SK-N-MC (cell line): ENCODE measurements around the gene C19orf81.
A peak's percentile ranks its signal among the peaks of the same experiment; 100 is the strongest.

Experiments
- DNase-seq: peaks from one replicate; pipeline ENCODE4 v3.0.0-alpha.2; 2011; ENCODE audit warnings: low read depth, low spot score
- H3K27ac ChIP-seq: fragments of 200-600 bp; sonication (generic); 2 replicates; pipeline ENCODE4 v1.5.1; 2016; ENCODE audit warnings: mixed run types
- H3K36me3 ChIP-seq: fragments of 200-600 bp; sonication (generic); 2 replicates; pipeline ENCODE4 v1.6.1; 2017; ENCODE audit warnings: antibody characterized with exemption, low read length, mixed read lengths; ENCODE audit not compliant: insufficient read depth
- H3K4me3 ChIP-seq: fragments of 200-600 bp; sonication (generic); 2 replicates; pipeline ENCODE4 v1.5.1; 2016
- H3K9ac ChIP-seq: fragments of 200-600 bp; sonication (generic); 2 replicates; pipeline ENCODE4 v1.8.0; 2017; ENCODE audit warnings: mixed run types, mixed read lengths; ENCODE audit not compliant: insufficient read length
- H3K9me3 ChIP-seq: fragments of 200-600 bp; sonication (generic); 2 replicates; pipeline ENCODE4 v1.6.1; 2017; ENCODE audit warnings: low read depth, mild to moderate bottlenecking, antibody characterized with exemption, low read length, moderate library complexity, mixed read lengths
- EZH2 ChIP-seq: fragments of 200-600 bp; sonication (generic); IDR thresholded peaks from one replicate; pipeline ENCODE4 v1.6.1; 2017; ENCODE audit warnings: antibody characterized with exemption
- FOXP2 ChIP-seq: optimal IDR thresholded peaks from 2 replicates; pipeline ENCODE3; 2011; ENCODE audit warnings: mild to moderate bottlenecking, moderate library complexity; ENCODE audit not compliant: insufficient read depth; ENCODE audit errors: extremely low read length, control extremely low read depth
- POLR2AphosphoS5 ChIP-seq: IDR thresholded peaks from 2 replicates; pipeline ENCODE4 v1.6.1; 2012; ENCODE audit warnings: mild to moderate bottlenecking, low read depth, low read length, borderline replicate concordance

C19orf81 gene

GRCh38 chr19:50661023-50661422 is 11.8 kb downstream of the C19orf81 start:
- no peak overlapping the region for H3K9ac ChIP-seq
- DNase-seq = no peak
- H3K4me3 ChIP-seq = no peak overlapping the region
- H3K27ac ChIP-seq = no peak overlapping the region
- H3K9me3 ChIP-seq = no peaks in the 10 kb centered on the region
- TF ChIP-seq FOXP2 = no peak
- no peak for TF ChIP-seq POLR2AphosphoS5
- TF ChIP-seq EZH2 = no peak
- H3K36me3 ChIP-seq = no peaks in the 10 kb centered on the region

GRCh38 chr19:50661766-50662650 is 12.8 kb downstream of the C19orf81 start:
- TF ChIP-seq EZH2 (no peak), POLR2AphosphoS5 (no peak), FOXP2 (no peak)
- H3K36me3 ChIP-seq = no peaks in the 10 kb centered on the region
- H3K9ac ChIP-seq = no peak overlapping the region
- no peak for DNase-seq
- H3K4me3 ChIP-seq = no peak overlapping the region
- no peaks in the 10 kb centered on the region for H3K9me3 ChIP-seq
- H3K27ac ChIP-seq = no peak overlapping the region

GRCh38 chr19:50662651-50663481 is 13.6 kb downstream of the C19orf81 start:
- H3K4me3 ChIP-seq = no peak overlapping the region
- TF ChIP-seq EZH2 (no peak), POLR2AphosphoS5 (no peak)
- H3K27ac ChIP-seq = no peak overlapping the region
- no peak for DNase-seq
- no peaks in the 10 kb centered on the region for H3K36me3 ChIP-seq
- no peaks in the 10 kb centered on the region for H3K9me3 ChIP-seq
- no peak overlapping the region for H3K9ac ChIP-seq

DNA sequence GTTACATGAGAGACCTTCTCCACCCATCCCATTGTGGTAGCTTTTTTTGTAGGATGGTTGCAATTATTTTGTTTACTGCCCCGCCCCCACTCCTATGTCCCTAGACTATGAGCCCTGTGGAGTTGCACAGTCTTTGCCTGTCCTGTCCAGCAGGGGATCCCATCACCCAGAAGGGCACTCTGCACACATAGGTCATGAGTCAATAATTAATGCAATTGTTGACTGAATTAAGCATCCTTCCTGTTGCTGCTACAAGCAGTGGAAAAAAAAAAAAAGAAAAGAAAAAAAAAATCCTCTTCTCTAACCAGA is 14.2 kb downstream of the C19orf81 start:
- H3K9ac ChIP-seq = no peak overlapping the region
- H3K9me3 ChIP-seq = no peaks in the 10 kb centered on the region
- DNase-seq = no peak
- no peaks in the 10 kb centered on the region for H3K36me3 ChIP-seq
- no peak overlapping the region for H3K4me3 ChIP-seq
- H3K27ac ChIP-seq = no peak overlapping the region
- no peak for TF ChIP-seq POLR2AphosphoS5
- TF ChIP-seq EZH2 = no peak
- no peak for TF ChIP-seq FOXP2

- Histone ChIP-seq H3K9me3 (no peaks in the 10 kb centered on the region), H3K9ac (no peak overlapping the region), H3K36me3 (no peaks in the 10 kb centered on the region), H3K4me3 (no peak overlapping the region), H3K27ac (no peak overlapping the region)
- no peak for TF ChIP-seq POLR2AphosphoS5
- TF ChIP-seq EZH2 = no peak
- TF ChIP-seq FOXP2 = no peak
- no peak for DNase-seq
Observed at GRCh38 chr19:50664204-50664603, 15.0 kb downstream of the C19orf81 start.

GRCh38 chr19:50666346-50667176 is 17.3 kb downstream of the C19orf81 start:
- Histone ChIP-seq H3K9ac (no peak overlapping the region), H3K9me3 (no peaks in the 10 kb centered on the region), H3K4me3 (no peak overlapping the region), H3K36me3 (no peaks in the 10 kb centered on the region), H3K27ac (no peak overlapping the region)
- TF ChIP-seq POLR2AphosphoS5 = no peak
- no peak for TF ChIP-seq EZH2
- no peak for TF ChIP-seq FOXP2
- no peak for DNase-seq

GRCh38 chr19:50667177-50667758 is 18.0 kb downstream of the C19orf81 start:
- TF ChIP-seq EZH2 (peak; percentile 41), FOXP2 (no peak)
- H3K4me3 ChIP-seq = no peak overlapping the region
- no peak overlapping the region for H3K27ac ChIP-seq
- H3K9me3 ChIP-seq = no peaks in the 10 kb centered on the region
- no peak overlapping the region for H3K9ac ChIP-seq
- no peaks in the 10 kb centered on the region for H3K36me3 ChIP-seq
- DNase-seq = no peak
